PC-9 (cell line): ENCODE measurements around the gene ZNF343. TPM values are rescaled to one million over a fixed set of nuclear protein-coding genes. Genes with fewer than 3 reads are reported as not detected.
A peak's percentile ranks its signal among the peaks of the same experiment; 100 is the strongest.

ENCODE experiments used
- BruUV-seq: library from RNA; stranded (reverse); fragments of 400-500 nt; replicated peaks from 2 replicates; lab custom pipeline; 2021; lab: Mats Ljungman, UMichigan
- CTCF ChIA-PET: fragments of 300-600 bp; sonication (Branson Sonifier 250); formaldehyde crosslinking; loops from one replicate; lab custom pipeline; 2022; ENCODE audit warnings: antibody characterized with exemption; lab: Charles Lee
- POLR2A ChIA-PET: fragments of 300-600 bp; sonication (Branson Sonifier 250); formaldehyde crosslinking; loops from one replicate; lab custom pipeline; 2022; ENCODE audit warnings: antibody characterized with exemption; ENCODE audit not compliant: unreplicated experiment; lab: Charles Lee
- DNase-seq, 2 experiments: peaks; one replicate each; pipeline versions ENCODE4 v3.0.0 to v3.0.0-alpha.2; 2015 to 2022; ENCODE audit warnings: mixed read lengths in 1 of 2
- H2AFZ ChIP-seq: fragments of 200-600 bp; sonication (generic); 2 replicates; pipeline ENCODE4 v1.8.1; 2017; ENCODE audit warnings: antibody characterized with exemption
- H3F3A ChIP-seq: fragments of 200-600 bp; sonication (generic); 2 replicates; pipeline ENCODE4 v1.8.1; 2017; ENCODE audit warnings: antibody characterized with exemption, mild to moderate bottlenecking, low read depth; ENCODE audit not compliant: insufficient read depth
- H3K27ac ChIP-seq: fragments of 200-600 bp; sonication (generic); 2 replicates; pipeline ENCODE4 v1.6.1; 2016; ENCODE audit warnings: mixed run types
- H3K27me3 ChIP-seq: fragments of 200-600 bp; sonication (generic); 2 replicates; pipeline ENCODE4 v1.6.1; 2016; ENCODE audit warnings: low read depth, mixed run types; ENCODE audit not compliant: insufficient read depth
- H3K36me3 ChIP-seq: fragments of 200-600 bp; sonication (generic); 2 replicates; pipeline ENCODE4 v1.6.1; 2016; ENCODE audit warnings: low read depth, mixed run types
- H3K4me1 ChIP-seq: fragments of 200-600 bp; sonication (generic); replicated peaks from 2 replicates; pipeline ENCODE4 v1.6.1; 2016; ENCODE audit warnings: mixed run types; ENCODE audit not compliant: insufficient read depth
- H3K4me2 ChIP-seq: fragments of 200-600 bp; sonication (generic); 2 replicates; pipeline ENCODE4 v1.6.1; 2017; ENCODE audit warnings: mixed run types
- H3K4me3 ChIP-seq: fragments of 200-600 bp; sonication (generic); 2 replicates; pipeline ENCODE4 v1.6.1; 2016; ENCODE audit warnings: mixed run types
- H3K79me2 ChIP-seq: fragments of 200-600 bp; sonication (generic); 2 replicates; pipeline ENCODE4 v1.6.1; 2017; ENCODE audit warnings: low read depth, mixed run types
- H3K9me2 ChIP-seq: fragments of 200-600 bp; sonication (generic); 2 replicates; pipeline ENCODE4 v1.8.1; 2017; ENCODE audit warnings: mild to moderate bottlenecking; ENCODE audit not compliant: insufficient read depth
- H3K9me3 ChIP-seq: fragments of 200-600 bp; sonication (generic); 2 replicates; pipeline ENCODE4 v1.8.1; 2016; ENCODE audit warnings: low read depth; ENCODE audit not compliant: insufficient read depth
- H4K20me1 ChIP-seq: fragments of 200-600 bp; sonication (generic); 2 replicates; pipeline ENCODE4 v1.8.1; 2017; ENCODE audit not compliant: insufficient read depth
- CTCF ChIP-seq: fragments of 200-600 bp; sonication (generic); conservative IDR thresholded peaks from 2 replicates; pipeline ENCODE4 v1.6.1; 2017; ENCODE audit warnings: mixed run types, antibody characterized with exemption, mild to moderate bottlenecking, moderate library complexity
- EZH2 ChIP-seq: fragments of 200-600 bp; sonication (generic); IDR thresholded peaks from 2 replicates; pipeline ENCODE4 v1.8.0; 2017; ENCODE audit warnings: antibody characterized with exemption, low read depth
- intact Hi-C: fragments of 100-400 bp; cut with micrococcal nuclease; formaldehyde crosslinking; loops from one replicate; pipeline ENCODE4 v1.10.0; 2022; ENCODE audit not compliant: unreplicated experiment
- total RNA-seq: library from RNA; stranded (reverse); gene quantifications from 2 replicates; pipeline ENCODE4 v1.2.3, GENCODE V29; 2021

The ZNF343 gene
- total RNA-seq, 1 experiment from 2014 or later: 10.0 TPM

- ChIA-PET CTCF (no interaction called here), POLR2A (interaction anchor here (0.7 kb wide), 1 partner anchor 253 kb away, joined by 4 read pairs; no protein-coding TSS in a partner anchor)
- no TSS peak for BruUV-seq
- H3K9me3 ChIP-seq: no peaks in the 10 kb centered on the region
- no peak for DNase-seq
- no peak overlapping the region for H3K27ac ChIP-seq
- H3K4me2 ChIP-seq: no peak overlapping the region
- peaks cover 14% of the 10 kb centered on the region for H3K4me1 ChIP-seq
- intact Hi-C loops: no loop called here
- peaks cover 13% of the 10 kb centered on the region for H4K20me1 ChIP-seq
- 0 out of 2 replicates have a peak, but pooled peaks cover 6% of the 10 kb centered on the region for H3K36me3 ChIP-seq
- no peaks in the 10 kb centered on the region for H3K27me3 ChIP-seq
- no peak for TF ChIP-seq EZH2
- no peak for TF ChIP-seq CTCF
- peaks cover 7% of the 10 kb centered on the region for H3F3A ChIP-seq
- no peaks in the 10 kb centered on the region for H3K9me2 ChIP-seq
- peaks cover 21% of the 10 kb centered on the region for H3K79me2 ChIP-seq
- H3K4me3 ChIP-seq: no peak overlapping the region
- no peak overlapping the region for H2AFZ ChIP-seq
Observed at GRCh38 chr20:2473516-2473915, 35.2 kb downstream of the ZNF343 start.

GRCh38 chr20:2470423-2471193, 38.1 kb downstream of the ZNF343 start, which contains the start of gene SNRPB:
Gene SNRPB, minus strand, starts transcription at chr20:2470789. Its CDS starts 99 bp downstream, at chr20:2470690.
- intact Hi-C loops: loop anchor here (1.0 kb wide), 1 partner anchor 177 kb away; no protein-coding TSS in a partner anchor
- Histone ChIP-seq H3K9me3 (no peaks in the 10 kb centered on the region), H3F3A (peaks cover 27% of the 10 kb centered on the region), H3K27ac (peak within 1 kb of the TSS; percentile 90), H3K4me2 (peak within 1 kb of the TSS; percentile 100), H4K20me1 (peaks cover 42% of the 10 kb centered on the region), H3K9me2 (no peaks in the 10 kb centered on the region), H3K4me1 (peaks cover 21% of the 10 kb centered on the region), H3K36me3 (peaks cover 33% of the 10 kb centered on the region), H3K79me2 (peaks cover 50% of the 10 kb centered on the region), H2AFZ (peak within 1 kb of the TSS; percentile 94), H3K4me3 (peak within 1 kb of the TSS; percentile 92), H3K27me3 (no peaks in the 10 kb centered on the region)
- CTCF ChIA-PET: interaction anchor here (0.6 to 1.1 kb wide), 2 partner anchors 51 to 54 kb away, joined by 3 to 4 read pairs; no protein-coding TSS in a partner anchor
- POLR2A ChIA-PET: interaction anchor here (0.5 to 1.7 kb wide), 14 partner anchors 25 to 1190 kb away, joined by 3 to 28 read pairs (median 4); partner anchors contain the start of genes IDH3B and NOP56
- TSS peak; percentile 94 for BruUV-seq
- TF ChIP-seq EZH2 (no peak), CTCF (no peak)
- peak; percentile 96 for DNase-seq

- Histone ChIP-seq H3K4me2 (peak overlapping the region; percentile 100), H4K20me1 (peaks cover 46% of the 10 kb centered on the region), H2AFZ (peak overlapping the region; percentile 81), H3K9me2 (no peaks in the 10 kb centered on the region), H3K4me3 (peak overlapping the region; percentile 92), H3K27me3 (no peaks in the 10 kb centered on the region), H3K79me2 (peaks cover 50% of the 10 kb centered on the region), H3F3A (peaks cover 33% of the 10 kb centered on the region), H3K36me3 (peaks cover 36% of the 10 kb centered on the region), H3K9me3 (no peaks in the 10 kb centered on the region), H3K4me1 (peaks cover 21% of the 10 kb centered on the region), H3K27ac (peak overlapping the region; percentile 90)
- BruUV-seq: no TSS peak
- peak; percentile 29 to 37 for DNase-seq
- POLR2A ChIA-PET: interaction anchor here (0.6 to 1.7 kb wide), 8 partner anchors 46 to 528 kb away, joined by 3 to 28 read pairs (median 4); partner anchors contain the start of genes IDH3B and NOP56
- TF ChIP-seq CTCF (no peak), EZH2 (no peak)
- CTCF ChIA-PET: no interaction called here
- intact Hi-C loops: loop anchor here (1.0 kb wide), 1 partner anchor 177 kb away; no protein-coding TSS in a partner anchor
Observed at GRCh38 chr20:2469991-2470422, 38.7 kb downstream of the ZNF343 start.
